SJCRH30 (cell line): ENCODE data around the gene BRME1. TPM values are rescaled to one million over a fixed set of nuclear protein-coding genes. Genes with fewer than 3 reads are reported as not detected.

Source experiments
- DNase-seq, 2 experiments: peaks; one replicate each; pipeline ENCODE4 v3.0.0-alpha.2; 2015 to 2020
- H3K27ac ChIP-seq: fragments of 250-450 bp; sonication (Bioruptor Pico); 2 replicates; pipeline ENCODE4 v1.5.1; 2020; ENCODE audit warnings: mild to moderate bottlenecking, moderate library complexity
- H3K27me3 ChIP-seq: fragments of 250-450 bp; sonication (Bioruptor Pico); 2 replicates; pipeline ENCODE4 v1.5.1; 2020; ENCODE audit warnings: mild to moderate bottlenecking, moderate library complexity
- H3K36me3 ChIP-seq: fragments of 250-450 bp; sonication (Bioruptor Pico); 2 replicates; pipeline ENCODE4 v1.5.1; 2020; ENCODE audit warnings: mild to moderate bottlenecking, moderate library complexity
- H3K4me1 ChIP-seq: fragments of 250-450 bp; sonication (Bioruptor Pico); 2 replicates; pipeline ENCODE4 v1.5.1; 2020; ENCODE audit warnings: mild to moderate bottlenecking, moderate library complexity
- H3K4me3 ChIP-seq: fragments of 250-450 bp; sonication (Bioruptor Pico); 2 replicates; pipeline ENCODE4 v1.5.1; 2020; ENCODE audit warnings: mild to moderate bottlenecking, moderate library complexity
- H3K9me3 ChIP-seq: fragments of 250-450 bp; sonication (Bioruptor Pico); replicated peaks from 2 replicates; pipeline ENCODE4 v1.5.1; 2020; ENCODE audit warnings: mild to moderate bottlenecking, moderate library complexity
- total RNA-seq: library from RNA; depleted of rRNA; stranded (reverse); fragments of >200 nt; shearing (Covaris generic); gene quantifications from 2 replicates; pipeline ENCODE4 v1.2.3, GENCODE V29; 2014; rRNA removed

Gene BRME1
- total RNA-seq: 10.0 and 11.7 TPM in 2 replicates

DNA sequence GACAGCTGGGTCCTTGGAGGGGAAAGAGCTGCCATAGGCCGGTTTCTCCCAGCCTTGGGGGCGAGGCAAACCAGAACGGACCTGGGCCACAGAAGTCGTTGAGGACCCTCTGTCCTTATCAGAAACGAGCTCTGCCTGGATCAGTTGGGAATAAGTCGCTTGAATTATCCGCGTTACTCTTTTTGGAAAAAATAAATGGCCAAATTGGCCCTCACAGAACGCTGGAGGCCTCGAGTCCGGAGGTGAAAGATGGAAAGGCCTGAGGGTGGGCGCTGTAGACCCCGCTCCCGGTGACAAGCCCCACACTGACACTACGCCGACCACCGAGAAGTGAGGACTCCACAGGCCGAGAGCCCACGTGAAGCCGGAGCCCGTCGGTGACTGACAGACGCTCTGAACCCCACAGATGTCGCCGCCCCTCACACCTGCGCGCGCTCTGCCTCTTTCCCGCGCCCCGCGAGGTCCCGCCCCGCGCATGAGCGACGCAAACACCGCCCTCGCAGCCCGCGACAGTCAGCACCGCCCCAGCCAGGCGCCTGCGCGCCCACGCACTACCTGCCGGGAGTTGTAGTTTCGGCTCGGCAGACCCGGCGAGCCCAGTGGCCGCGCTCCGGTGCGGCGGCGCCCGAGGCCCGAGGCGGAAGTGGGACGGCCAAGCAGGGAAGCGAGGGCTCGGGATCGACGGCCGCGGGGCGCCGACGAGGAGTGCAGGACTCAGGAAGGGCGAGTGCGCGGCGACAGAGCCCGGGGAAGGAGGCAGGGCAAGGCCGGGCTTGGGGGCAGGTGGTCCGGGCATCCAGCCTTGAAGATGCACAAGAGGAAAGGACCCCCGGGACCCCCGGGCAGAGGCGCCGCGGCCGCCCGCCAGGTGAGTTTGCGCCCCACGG is at the start of gene BRME1, which contains the start of gene CC2D1A:
TSS of gene BRME1 (minus strand) at position 484 of the 887 bp plus-strand sequence. CDS start 1,225 bp downstream, outside the sequence.
TSS of gene CC2D1A (plus strand) at position 568 of the 887 bp plus-strand sequence. CDS start at position 809, 241 bp downstream.
- DNase-seq: peak; percentile 88 to 92
- Histone ChIP-seq H3K9me3 (no peaks in the 10 kb centered on the region), H3K27me3 (no peaks in the 10 kb centered on the region), H3K4me1 (peaks cover 4% of the 10 kb centered on the region; the same call in 1 of the 2 replicates), H3K27ac (peak within 1 kb of the TSS; percentile 60), H3K36me3 (no peaks in the 10 kb centered on the region), H3K4me3 (peak within 1 kb of the TSS; percentile 87)

DNA sequence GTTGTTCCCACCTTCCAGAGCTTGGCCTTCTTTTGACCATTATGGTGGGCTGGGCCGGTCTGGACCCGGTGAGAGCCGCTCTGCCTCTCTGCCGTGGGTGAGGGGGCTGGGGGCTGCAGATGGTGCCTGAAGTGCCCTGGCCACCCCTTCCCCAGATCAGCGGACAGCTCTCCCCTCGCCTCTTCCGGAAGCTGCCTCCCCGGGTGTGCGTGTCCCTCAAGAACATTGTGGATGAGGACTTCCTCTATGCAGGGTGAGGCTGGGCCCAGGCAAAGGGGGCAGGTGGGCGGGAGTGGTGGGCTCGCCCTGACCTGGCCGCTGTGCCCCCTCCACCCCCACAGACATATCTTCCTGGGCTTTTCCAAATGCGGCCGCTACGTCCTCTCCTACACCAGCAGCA is 48.3 kb upstream of the BRME1 start:
- Histone ChIP-seq H3K4me1 (no peaks in the 10 kb centered on the region; the same call in 1 of the 2 replicates), H3K4me3 (no peak overlapping the region), H3K36me3 (peaks cover 43% of the 10 kb centered on the region), H3K27ac (no peak overlapping the region), H3K9me3 (no peaks in the 10 kb centered on the region), H3K27me3 (no peaks in the 10 kb centered on the region)
- no peak for DNase-seq

DNA sequence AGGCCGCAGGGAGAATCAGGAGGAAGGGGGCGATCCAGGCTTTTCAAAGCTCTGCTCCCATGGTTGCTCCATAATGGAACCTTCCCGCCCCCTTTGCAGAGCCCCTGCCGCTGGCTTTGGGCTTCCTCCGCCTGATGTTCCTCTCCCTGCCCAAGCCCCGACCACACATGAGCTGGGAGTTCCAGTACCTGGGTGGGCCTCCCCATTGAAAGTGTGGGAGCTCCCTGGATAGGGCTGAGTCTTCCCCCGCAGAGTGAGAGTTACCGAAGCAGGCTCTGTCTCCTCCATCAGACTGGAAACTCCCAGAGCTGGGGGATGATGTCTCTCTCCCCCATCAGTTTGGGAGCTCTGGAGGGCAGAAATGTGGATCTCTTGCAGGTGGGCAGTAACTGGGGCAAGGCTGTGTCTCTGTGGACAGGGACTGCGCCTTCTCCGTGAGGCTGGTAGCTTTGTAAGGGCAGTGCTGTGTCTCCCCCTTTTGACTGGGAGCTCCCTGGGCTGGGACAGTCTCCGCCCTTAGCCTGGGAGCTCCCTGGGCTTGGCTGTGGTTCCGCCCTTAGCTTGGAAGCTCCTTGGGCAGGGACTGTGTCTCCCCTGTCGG is 47.1 kb upstream of the BRME1 start:
- Histone ChIP-seq H3K36me3 (peaks cover 32% of the 10 kb centered on the region), H3K9me3 (no peaks in the 10 kb centered on the region), H3K27ac (no peak overlapping the region), H3K4me1 (no peaks in the 10 kb centered on the region; the same call in 1 of the 2 replicates), H3K4me3 (peak overlapping the region; percentile 86), H3K27me3 (no peaks in the 10 kb centered on the region)
- DNase-seq: peak; percentile 48 to 51

GRCh38 chr19:13952154-13952930 is 46.4 kb upstream of the BRME1 start, which contains the start of gene DCAF15:
Gene DCAF15 (plus strand): TSS chr19:13952509. CDS start chr19:13952513, 4 bp downstream.
- Histone ChIP-seq H3K36me3 (peaks cover 28% of the 10 kb centered on the region), H3K4me1 (no peaks in the 10 kb centered on the region; the same call in 1 of the 2 replicates), H3K9me3 (no peaks in the 10 kb centered on the region), H3K27me3 (no peaks in the 10 kb centered on the region), H3K27ac (peak within 1 kb of the TSS; percentile 85), H3K4me3 (peak within 1 kb of the TSS; percentile 86)
- peak; percentile 100 for DNase-seq

- no peak for DNase-seq
- Histone ChIP-seq H3K4me1 (no peaks in the 10 kb centered on the region; the same call in 1 of the 2 replicates), H3K27me3 (no peaks in the 10 kb centered on the region), H3K9me3 (no peaks in the 10 kb centered on the region), H3K4me3 (peak overlapping the region; percentile 86), H3K36me3 (peaks cover 22% of the 10 kb centered on the region), H3K27ac (no peak overlapping the region)
Measured at GRCh38 chr19:13951799-13952153, 45.9 kb upstream of the BRME1 start.

DNA sequence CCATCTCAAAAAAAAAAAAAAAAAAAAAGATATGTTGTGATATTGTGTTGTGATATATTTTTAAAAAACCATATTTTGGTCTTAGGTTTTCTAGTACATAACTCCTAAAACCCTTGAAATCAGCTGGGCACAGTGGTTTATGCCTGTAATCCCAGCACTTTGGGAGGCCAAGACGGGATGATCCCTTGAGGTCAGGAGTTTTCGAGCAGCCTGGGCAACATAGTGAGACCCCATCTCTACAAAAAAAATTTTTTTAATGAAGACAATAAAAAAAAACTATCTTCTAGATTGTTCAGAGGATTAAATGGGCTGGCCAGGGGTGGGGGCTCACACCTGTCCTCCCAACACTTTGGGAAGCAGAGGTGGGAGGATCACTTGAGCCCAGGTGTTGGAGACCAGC is 45.1 kb upstream of the BRME1 start:
- no peaks in the 10 kb centered on the region for H3K9me3 ChIP-seq
- DNase-seq: no peak
- H3K27me3 ChIP-seq: no peaks in the 10 kb centered on the region
- H3K4me1 ChIP-seq: no peaks in the 10 kb centered on the region; the same call in 1 of the 2 replicates
- no peak overlapping the region for H3K27ac ChIP-seq
- no peak overlapping the region for H3K4me3 ChIP-seq
- H3K36me3 ChIP-seq: peaks cover 15% of the 10 kb centered on the region

DNA sequence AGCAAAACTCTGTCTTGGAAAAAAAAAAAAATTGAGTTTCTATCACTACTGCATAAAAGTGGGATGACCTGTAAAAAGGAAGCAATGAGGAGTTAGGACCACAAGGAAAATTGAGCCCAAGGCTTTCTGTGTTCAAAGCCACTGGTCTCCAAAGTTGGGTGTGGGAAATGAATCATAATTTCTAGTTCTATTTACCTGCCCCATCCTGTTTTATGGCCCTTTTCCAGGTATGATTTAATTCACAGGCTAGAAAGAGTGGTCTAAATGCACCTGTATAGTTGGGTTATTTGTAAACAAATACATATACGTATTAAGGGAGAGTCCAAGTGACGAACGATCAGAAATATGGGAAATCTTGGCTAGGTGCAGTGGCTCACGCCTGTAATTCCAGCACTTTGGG is 40.5 kb upstream of the BRME1 start:
- Histone ChIP-seq H3K27ac (no peak overlapping the region), H3K4me3 (no peak overlapping the region), H3K36me3 (no peaks in the 10 kb centered on the region), H3K27me3 (no peaks in the 10 kb centered on the region), H3K9me3 (no peaks in the 10 kb centered on the region), H3K4me1 (no peaks in the 10 kb centered on the region)
- DNase-seq: no peak

- peak in 1 of 2 experiments; percentile 47 for DNase-seq
- Histone ChIP-seq H3K4me1 (no peaks in the 10 kb centered on the region; the same call in 1 of the 2 replicates), H3K27ac (no peak overlapping the region), H3K9me3 (no peaks in the 10 kb centered on the region), H3K36me3 (no peaks in the 10 kb centered on the region), H3K27me3 (no peaks in the 10 kb centered on the region; the same call in 1 of the 2 replicates), H3K4me3 (no peak overlapping the region)
Measured at GRCh38 chr19:13942023-13942684, 36.2 kb upstream of the BRME1 start.

GRCh38 chr19:13938301-13939064 is 32.6 kb upstream of the BRME1 start, which contains the start of gene PODNL1:
Gene PODNL1 (minus strand): TSS chr19:13938417. CDS start chr19:13938181, 236 bp downstream.
- Histone ChIP-seq H3K4me1 (no peaks in the 10 kb centered on the region; the same call in 1 of the 2 replicates), H3K27ac (no peak within 1 kb of the TSS), H3K27me3 (no peaks in the 10 kb centered on the region; the same call in 1 of the 2 replicates), H3K4me3 (peak within 1 kb of the TSS; percentile 31), H3K36me3 (no peaks in the 10 kb centered on the region), H3K9me3 (no peaks in the 10 kb centered on the region)
- peak; percentile 47 to 48 for DNase-seq

- no peak for DNase-seq
- Histone ChIP-seq H3K9me3 (no peaks in the 10 kb centered on the region), H3K4me1 (no peaks in the 10 kb centered on the region; the same call in 1 of the 2 replicates), H3K27me3 (no peaks in the 10 kb centered on the region; the same call in 1 of the 2 replicates), H3K27ac (no peak overlapping the region), H3K4me3 (peak overlapping the region; percentile 31), H3K36me3 (no peaks in the 10 kb centered on the region)
Measured at GRCh38 chr19:13937479-13938300, 31.8 kb upstream of the BRME1 start.

DNA sequence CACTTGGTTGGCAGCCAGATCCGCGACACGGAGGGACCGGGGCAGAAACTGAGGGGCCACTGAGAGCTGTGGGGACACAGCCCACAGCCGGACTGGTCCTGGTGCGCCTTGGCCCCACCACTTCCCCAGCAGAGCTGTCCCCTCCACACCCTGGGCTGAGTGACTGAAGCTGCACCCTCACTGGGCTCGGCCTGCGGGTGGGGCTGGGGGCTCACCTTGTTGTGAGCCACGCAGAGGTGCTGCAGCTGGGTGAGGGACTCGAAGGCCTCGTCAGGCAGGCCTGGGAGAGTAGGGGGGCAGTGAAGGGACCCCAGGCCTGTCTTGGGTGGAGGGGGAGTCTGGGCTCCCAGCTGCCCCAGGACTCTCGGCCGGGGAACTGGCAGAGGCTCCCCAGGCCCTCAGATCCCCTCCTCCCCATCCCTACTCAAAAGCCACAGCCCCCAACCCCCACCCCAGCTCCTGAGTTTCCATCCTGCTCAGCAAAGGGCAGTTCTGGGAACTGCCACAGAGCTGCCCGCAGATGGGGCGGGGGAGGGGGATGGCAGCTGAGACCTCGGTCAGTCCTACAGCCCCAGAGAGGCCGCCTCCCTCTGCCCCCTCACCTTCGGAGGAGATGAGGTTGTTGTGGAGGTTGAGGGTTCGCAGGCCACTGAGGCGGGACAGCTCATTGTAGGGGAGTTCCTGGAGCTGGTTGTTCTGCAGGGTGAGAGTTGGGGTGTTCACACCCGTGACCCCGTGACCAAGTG is 30.0 kb upstream of the BRME1 start:
- H3K27ac ChIP-seq: no peak overlapping the region
- H3K9me3 ChIP-seq: no peaks in the 10 kb centered on the region
- no peaks in the 10 kb centered on the region for H3K36me3 ChIP-seq
- H3K4me3 ChIP-seq: no peak overlapping the region
- no peaks in the 10 kb centered on the region; the same call in 1 of the 2 replicates for H3K27me3 ChIP-seq
- DNase-seq: peak; percentile 41 to 45
- no peaks in the 10 kb centered on the region; the same call in 1 of the 2 replicates for H3K4me1 ChIP-seq

- no peaks in the 10 kb centered on the region for H3K9me3 ChIP-seq
- no peaks in the 10 kb centered on the region; the same call in 1 of the 2 replicates for H3K4me1 ChIP-seq
- DNase-seq: no peak
- H3K27ac ChIP-seq: no peak overlapping the region
- no peak overlapping the region for H3K4me3 ChIP-seq
- no peaks in the 10 kb centered on the region for H3K36me3 ChIP-seq
- H3K27me3 ChIP-seq: no peaks in the 10 kb centered on the region; the same call in 1 of the 2 replicates
Measured at GRCh38 chr19:13934785-13935109, 28.8 kb upstream of the BRME1 start.
